B cell (primary cell): ENCODE results near the gene OLIG3.
A peak's percentile ranks its signal among the peaks of the same experiment; 100 is the strongest.

ENCODE experiments used
- EZH2 ChIP-seq: IDR thresholded peaks from 2 replicates; pipeline ENCODE4 v1.6.1; 2012; ENCODE audit warnings: borderline replicate concordance, low read depth, mild to moderate bottlenecking, moderate library complexity, low read length; ENCODE audit not compliant: insufficient read depth, poor library complexity, severe bottlenecking
- TF ChIP-seq, protein P1 (sequence below): fragments of 200-600 bp; IDR thresholded peaks from one replicate; pipeline ENCODE4 v1.8.0; 2022; ENCODE audit warnings: antibody characterized with exemption, mild to moderate bottlenecking

DNA sequence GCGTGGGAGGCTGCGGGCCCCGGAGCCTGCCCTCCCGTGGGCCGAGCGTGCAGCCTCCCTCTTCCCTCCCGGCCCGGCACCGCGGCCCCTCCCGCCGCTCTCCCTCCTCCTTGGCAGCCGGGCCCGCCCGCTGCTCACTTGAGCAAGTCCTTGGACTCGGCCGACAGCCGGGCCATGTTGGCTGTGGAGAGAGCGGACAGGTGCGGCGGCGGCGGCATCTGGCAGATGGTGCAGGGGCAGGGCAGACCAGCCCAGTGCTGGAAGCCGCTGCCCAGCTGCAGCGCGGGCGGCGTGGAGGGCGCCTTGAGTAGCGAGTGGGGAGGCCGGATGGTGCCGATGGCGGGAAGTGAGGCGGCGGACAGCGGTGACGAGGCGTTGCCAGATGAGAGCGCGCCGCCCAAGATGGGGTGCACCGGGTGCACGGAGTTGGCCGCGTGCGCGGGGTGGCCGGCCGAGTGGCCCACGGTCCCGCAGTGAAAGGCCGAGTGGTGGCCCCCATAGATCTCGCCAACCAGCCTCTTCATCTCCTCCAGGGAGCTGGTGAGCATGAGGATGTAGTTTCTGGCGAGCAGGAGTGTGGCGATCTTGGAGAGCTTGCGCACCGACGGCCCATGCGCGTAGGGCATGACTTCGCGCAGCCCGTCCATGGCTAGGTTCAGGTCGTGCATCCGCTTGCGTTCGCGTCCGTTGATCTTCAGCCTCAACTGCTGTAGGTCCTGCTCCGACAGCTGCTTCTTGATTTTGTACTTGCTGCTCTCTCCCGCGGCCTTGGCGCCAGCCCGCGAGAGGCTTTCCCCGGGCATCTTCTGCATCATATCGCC, 766 bp downstream of the OLIG3 start:
- TF ChIP-seq, protein P1, sequence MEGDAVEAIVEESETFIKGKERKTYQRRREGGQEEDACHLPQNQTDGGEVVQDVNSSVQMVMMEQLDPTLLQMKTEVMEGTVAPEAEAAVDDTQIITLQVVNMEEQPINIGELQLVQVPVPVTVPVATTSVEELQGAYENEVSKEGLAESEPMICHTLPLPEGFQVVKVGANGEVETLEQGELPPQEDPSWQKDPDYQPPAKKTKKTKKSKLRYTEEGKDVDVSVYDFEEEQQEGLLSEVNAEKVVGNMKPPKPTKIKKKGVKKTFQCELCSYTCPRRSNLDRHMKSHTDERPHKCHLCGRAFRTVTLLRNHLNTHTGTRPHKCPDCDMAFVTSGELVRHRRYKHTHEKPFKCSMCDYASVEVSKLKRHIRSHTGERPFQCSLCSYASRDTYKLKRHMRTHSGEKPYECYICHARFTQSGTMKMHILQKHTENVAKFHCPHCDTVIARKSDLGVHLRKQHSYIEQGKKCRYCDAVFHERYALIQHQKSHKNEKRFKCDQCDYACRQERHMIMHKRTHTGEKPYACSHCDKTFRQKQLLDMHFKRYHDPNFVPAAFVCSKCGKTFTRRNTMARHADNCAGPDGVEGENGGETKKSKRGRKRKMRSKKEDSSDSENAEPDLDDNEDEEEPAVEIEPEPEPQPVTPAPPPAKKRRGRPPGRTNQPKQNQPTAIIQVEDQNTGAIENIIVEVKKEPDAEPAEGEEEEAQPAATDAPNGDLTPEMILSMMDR: no peak
- TF ChIP-seq EZH2: peak; percentile 60
